ELF-1 (cell line): ENCODE measurements around the gene ASAP2.
"Not testable (repeated sequence)": the region's sequence is repeated elsewhere in the genome, so short reads cannot be mapped to it uniquely, and the experiment has no call there.

Experiments used
- DNase-seq: peaks from one replicate; pipeline ENCODE4 v3.0.0-alpha.2; 2016; ENCODE audit warnings: low read depth, low spot score

The ASAP2 gene

DNA sequence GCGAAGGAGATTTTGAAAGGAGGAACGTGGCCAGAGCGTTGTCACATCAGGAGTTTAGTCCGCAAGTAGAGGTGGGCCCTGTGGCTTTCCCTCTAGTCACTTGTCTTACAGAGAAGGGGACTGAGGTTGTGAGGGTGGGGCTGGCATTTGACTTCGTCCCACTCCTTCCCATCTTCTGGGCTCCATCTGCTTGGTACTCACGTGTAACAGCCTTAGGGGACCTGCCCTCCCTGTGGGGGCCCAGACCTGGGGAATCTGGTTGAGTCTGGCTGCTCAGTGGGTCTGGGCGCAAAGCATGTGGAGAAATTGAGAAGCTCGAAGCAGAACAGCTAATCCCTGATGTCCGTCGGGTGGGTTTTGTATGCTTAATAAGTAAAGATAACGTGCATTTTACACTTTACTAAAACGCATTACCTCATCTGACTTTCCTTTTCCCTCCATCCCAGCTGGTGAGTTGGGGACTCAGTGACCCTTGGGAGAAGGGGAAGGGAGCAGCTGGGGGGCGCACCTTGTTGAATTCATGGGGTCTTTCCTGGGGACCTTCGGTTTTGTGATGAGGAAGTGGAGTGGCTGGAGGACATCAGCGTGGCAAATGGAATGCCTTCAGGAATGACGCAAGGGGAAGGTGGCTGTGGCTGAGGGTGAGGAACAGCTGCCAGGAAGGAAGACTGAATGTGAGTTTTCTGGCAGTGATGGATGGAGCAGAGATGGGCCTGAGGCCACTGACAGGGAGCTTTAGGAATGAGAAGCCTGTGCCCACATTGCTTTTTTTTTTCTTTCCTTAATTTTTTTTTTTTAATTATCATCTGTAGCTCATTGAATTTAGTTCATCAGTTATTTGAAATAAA, 44.8 kb downstream of the ASAP2 start:
- DNase-seq, result peak; percentile 78

DNA sequence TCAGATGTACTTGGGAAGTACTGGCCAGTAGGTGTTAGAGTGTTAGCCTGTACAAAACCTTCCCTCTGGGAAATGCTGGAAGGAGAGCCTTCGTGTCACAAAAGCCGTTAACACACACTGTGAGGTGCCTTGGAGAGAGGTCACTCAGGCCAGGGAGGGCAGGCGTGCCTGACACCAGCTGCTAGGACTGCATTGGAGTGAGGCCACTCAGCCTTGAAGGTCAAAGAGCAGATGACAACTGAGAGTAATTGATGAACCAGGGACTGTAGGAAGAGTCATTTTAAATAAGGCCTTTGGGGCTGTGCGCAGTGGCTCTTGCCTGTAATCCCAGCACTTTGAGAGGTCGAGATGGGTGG, 45.4 kb downstream of the ASAP2 start:
- peak; percentile 70 for DNase-seq

DNA sequence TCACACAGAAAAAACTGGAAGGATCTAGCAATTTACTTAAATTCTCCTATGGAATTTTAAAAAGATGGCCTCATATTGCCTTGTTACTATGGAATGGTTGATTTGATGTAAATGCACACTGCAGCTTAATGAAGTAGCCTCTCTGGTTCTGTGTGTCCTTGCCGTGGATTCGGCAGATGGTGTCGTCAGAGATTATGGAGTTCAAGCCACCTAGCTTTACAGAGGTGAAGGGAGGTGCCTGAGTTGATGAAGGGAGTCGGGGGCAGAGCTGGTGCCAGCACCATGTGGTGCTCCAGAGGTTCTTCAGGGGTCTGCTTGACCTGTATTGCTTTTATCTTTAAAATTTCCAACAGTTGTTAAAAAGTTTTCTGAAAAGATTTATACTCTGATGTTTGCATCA, 48.8 kb downstream of the ASAP2 start:
- DNase-seq, result no peak

DNA sequence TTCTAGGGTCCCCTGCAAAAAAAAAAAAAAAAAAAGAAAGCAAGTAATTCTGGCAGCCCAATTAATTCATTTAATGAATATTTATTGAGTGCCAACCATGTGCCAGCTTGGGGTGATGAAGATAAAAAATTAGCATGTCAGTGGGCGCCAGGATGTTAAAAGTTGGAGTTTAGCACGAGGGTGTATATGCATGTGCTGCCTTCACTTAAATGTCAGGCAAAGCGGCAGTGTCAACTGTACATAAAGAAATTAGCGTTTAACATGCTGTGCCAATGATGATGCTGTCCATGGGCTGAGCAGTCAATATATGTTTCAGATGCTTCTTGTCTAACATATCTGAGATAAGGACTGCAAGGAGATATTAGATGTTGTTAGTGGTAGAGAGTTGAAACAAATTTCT, 49.5 kb downstream of the ASAP2 start:
- DNase-seq, result no peak

DNA sequence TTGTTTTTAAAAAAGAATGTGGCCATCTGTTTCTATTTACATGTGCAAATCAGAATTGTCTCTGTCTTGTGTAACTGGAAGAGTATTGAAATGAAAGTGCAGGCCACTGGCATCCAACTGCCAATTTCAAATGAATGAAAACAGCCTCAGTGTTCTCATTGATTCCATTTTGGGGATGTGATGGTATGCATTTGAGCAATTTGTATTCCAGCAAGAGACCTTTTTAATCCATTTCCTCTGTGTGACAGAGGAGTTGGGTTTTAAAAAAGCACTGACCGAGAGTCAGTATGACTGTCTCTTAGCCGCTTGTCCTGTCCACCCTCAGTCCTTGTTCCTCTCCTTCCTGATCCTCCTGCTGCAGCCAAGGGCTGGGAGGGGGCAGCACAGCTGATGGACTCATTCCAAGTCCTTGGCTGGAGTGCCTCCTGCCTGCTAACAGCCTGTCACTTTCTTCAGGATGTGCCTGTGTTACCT, 50.0 kb downstream of the ASAP2 start:
- DNase-seq, result peak; percentile 30

DNA sequence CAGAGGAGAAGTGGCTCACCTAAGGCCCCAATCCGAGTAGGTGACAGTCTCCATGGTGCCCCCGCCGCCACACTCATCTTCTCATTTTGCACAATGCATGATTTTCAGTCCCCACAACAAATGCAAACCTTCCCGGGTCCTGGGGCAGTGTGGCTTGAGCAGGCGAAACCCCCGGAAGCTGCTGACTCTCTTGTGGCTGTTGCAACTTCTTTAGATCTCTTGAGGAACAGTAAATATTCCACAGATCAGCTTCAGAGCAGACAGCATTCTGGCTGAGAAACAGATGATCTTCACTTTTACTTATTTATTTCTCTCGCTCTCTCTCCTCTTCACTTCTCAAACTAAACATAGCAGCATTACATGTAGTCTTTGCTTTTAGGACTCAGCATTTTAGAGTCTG, 51.9 kb downstream of the ASAP2 start:
- DNase-seq, result no peak

DNA sequence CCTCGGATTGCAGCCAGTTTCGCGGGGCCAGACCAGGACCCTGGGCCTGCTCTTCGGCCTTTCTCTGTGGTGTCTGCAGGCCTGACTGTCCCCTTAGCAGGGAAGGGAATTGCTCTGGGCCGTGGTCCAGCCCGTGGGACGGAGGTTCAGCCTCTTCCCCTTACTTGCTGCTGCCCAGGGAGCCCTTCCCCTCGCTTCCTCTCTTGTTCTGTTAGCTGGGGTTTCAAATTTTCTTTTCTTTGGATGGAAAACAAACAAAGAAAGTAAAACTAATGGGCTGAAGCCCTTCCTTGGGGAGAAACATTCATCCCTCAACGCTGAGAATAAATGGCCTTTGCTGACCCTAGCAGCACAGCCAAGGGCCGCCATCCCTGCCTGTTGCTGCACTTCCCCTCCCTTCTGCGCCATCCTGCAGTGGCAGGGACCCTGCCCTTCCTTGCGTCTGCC, 52.4 kb downstream of the ASAP2 start:
- no peak for DNase-seq

DNA sequence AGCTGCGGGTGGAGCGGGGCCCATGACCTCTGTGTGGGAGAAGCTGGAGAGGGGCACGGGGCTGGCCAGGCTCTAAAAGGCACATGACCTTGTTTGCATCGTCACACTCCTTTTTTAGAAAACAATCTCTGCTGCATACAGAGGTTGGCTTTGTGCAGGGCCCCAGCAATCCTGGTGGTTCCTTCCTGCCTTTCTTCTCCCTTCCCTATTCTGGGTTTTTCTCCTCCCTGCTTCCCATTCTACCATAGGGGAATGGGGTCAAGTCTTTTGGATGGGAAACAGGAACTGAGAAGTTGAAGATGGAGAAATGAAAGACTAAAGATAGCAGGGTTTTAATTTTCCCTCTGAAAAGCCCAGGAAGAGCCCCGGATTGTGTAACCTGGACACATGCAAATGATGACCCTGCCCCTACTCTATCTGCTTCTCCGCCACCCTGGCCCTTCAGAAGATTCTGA, 53.9 kb downstream of the ASAP2 start:
- no peak for DNase-seq

DNA sequence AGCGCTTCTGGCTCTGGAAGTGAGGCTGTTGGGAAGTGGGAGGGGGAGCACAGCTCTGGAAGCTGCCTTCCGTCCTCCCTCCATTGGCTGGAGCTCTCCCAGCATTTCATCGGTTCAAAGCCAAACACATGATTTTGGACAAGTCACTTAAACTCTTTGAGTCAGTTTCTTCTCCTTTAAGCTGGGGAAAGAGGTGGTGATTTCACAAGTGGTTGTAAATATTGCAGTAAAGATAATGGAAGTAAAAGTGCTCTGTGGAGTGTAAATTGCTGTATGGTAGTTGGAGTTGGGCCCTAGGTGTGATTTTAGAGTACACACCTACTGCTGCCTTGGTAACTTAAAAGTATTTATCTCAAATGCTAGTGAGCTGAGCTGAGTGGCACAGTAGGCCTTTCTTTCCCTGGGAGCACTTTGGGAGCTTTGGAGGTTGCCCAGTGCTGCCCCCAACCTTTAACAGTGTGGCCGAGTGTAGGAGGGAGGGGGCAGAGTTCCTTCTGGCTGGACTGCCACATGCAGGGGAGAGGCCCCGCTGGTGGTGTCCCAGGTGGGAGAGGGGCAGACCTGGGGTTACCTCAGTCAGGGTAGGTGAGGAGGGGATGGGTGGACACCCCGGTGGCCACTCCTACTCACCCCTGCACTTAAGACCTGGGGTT, 54.7 kb downstream of the ASAP2 start:
- DNase-seq, result no peak

DNA sequence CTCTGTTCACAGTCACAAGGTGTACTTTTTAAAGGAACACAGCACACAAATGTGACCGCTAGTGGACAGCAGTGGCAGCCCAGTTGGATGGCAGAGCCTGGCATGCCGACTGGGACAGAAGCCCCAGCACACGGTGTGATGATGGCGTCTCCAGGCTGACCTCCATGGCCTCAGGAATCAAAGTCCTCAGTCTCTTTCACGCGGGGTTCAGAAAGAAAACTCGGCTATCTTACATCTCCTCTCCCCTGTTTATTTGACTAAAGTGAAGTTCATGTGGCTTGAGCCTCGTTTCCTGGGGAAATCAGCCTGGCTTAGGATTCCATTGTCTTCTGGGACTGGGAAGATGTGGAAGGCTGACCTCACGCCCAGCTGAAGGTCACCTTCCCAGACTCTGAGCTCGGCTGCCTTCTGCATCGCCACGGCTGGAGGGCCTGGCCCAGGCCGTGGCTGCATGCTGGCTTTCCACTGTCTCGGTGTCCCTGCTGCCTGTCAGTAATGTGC, 56.1 kb downstream of the ASAP2 start:
- no peak for DNase-seq

DNA sequence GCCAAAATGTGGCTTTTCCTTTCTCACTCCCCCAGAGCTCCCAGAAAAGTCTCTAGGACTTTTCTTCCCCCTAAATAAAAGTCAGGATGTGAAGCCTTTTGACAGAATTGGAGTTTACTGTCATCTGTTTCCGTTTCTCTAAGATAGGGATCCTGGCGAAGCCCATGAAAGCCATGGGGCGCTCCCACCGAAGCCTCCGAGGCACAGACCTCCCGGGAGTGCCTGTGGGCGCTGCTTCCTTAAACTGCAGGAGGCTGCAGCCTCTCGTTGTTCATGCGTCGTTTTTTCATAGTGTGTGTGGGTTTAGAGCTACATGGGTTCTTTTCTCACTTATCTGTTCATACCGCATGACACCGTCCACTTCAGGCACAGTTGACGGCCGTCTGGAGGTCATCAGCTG, 56.8 kb downstream of the ASAP2 start:
- DNase-seq, result no peak

DNA sequence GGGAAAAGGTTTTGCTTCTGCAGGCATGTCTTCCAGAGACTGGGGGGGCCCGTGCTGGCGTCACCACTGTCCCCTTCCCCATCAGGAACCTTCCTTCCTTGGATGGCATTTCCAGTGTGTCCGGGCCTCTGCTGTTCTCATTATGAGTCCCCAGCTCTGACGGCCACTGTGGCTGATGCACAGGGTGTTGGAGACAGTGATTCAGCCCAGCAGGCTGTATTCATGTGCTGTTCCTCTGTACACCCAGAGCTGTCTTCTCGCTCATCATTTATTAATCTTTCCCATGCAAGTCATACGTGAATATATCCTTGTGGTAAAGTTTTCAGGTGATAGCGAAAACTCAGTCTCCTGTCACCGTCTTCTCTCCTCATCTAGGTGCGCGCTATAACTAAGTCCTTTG, 57.7 kb downstream of the ASAP2 start:
- no peak for DNase-seq

DNA sequence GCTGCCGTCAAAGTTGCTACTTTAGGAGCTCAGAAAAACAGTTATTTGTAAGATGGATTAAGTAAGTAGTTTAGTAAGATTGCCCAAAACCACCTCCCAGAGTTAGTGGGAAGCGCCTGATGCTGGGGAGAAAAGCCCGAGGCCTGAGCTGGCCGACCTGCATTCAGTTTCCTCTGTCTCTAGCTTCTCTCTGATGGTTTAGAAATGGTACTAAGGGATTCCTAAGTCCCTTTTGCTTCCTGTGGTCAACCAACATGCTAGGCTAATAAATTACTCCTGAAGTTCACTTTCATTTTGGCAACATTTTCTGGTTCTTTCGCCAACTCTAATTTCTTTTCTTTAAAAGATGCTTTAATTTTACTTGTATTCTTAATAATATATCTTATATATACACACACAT, 60.1 kb downstream of the ASAP2 start:
- no peak for DNase-seq

DNA sequence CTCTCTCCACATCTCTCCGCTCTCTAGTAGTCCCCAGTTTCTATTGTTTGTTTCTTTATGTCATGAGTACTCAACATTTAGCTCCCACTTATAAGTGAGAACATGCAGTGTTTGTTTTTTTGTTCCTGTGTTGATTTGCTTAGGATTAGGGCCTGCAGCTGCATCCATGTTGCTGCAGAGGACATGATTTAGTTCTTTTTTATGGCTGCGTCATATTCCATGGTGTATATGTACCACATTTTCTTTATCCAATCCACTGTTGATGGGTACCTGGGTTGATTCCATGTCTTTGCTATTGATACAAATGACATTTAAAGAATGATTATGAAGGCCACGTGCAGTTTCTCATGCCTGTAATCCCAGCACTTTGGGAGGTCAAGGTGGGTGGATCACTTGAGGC, 60.7 kb downstream of the ASAP2 start:
- not testable (repeated sequence) for DNase-seq

DNA sequence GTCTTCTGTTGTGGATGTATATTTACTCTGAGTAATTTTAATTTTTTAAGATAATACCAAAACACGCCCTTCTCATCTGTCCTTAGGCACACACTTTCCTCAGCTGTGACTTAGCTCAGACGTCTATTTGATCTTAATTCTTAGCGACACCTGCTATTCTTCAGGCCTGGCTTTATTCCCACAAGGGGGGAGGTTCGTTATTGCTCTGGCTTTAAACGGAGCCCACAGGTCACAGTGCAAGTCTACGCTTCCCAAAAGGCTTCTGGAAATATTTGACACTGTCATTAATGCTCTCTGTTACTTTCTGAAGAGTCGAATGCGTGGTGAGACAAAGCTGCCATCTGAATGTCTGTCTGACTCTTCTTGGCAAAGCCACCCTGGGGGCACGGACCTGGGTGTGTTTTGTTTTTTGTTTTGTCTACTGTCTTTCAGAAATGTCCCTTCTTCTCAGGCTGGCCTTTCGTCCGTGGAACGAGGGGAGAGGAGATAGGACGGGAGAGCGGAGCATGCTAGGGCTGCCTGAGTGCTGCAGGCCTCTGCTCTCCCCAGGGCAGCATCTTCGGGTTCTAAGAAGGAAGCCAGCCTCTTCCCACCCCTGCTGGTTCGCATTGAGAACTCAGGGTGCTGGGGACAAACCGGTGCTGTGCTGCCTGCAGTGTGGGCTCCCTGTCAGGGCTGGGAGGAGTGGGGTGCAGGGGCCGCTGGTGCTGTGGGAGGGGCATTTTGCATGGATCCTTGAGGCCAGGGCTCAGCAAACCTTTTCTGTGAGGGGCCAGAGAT, 61.9 kb downstream of the ASAP2 start:
- DNase-seq, result no peak

DNA sequence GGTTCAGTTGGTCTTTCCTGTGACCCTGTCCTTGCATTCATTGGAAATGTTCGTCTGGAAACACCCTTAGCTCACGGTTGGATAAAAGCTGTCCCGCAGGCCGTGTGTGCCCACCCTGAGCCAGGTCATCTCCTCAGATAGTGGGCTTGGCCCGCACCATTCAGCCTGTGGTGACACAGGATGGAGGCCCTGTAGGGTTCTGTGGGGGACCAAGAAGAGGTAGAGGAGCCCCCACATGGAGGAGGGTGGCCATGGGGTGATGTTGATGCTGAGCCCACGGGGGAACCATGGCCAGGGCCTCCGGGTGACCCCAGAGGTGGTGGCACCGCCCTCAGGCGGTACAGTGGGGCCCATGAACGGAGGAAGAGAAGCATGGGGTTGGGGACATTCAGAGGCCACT, 62.7 kb downstream of the ASAP2 start:
- no peak for DNase-seq

DNA sequence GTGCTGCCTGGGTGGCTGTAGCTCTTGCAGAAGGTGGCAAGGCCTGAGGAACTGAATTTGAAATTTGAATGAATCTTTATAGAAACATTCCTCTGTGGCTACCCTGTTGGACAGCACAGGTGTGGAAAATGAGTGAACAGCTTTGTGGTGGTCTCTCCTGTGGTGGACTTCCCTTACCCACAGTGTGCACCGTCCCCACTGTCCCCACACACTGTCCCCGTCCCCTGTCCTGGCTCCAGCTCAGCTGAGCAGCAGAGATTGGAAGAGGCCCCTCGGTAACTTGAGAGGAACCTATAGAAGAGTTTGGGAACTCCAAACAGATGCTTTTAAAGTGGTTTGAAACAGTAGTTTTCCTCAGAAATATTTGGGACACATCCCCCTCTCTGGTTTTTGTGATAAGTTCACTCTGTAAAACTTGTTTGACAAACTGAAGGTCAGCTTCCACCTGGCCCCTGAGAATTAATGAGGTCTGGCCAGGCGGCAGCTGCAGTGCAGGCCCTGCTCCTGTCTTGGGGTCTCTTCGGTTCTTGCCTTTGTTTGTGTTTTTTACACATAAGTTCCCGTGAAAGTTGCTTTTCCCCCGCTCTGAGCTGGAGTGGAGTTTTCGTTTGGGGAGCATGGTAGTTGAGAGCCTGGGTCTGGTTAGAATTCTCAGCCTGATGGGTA, 63.2 kb downstream of the ASAP2 start:
- DNase-seq, result no peak

DNA sequence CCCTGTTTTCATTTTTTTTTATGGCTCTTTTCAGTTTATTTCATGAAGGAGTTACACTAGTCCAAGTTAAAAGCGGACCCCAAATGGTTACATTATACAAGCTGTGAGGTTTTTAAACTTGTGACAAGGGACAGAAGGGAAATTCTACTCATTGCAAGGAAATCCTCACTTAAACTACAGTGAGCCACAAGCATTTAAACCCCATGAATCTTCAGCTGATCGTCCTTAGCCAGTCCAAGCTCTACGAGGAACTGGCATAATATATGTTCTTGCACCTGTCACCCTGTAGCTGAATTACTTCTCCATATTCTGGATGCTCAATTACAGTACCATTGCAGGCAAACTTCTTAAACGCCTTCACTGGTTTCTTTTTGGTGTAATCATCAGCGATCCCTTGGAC, 64.5 kb downstream of the ASAP2 start:
- no peak for DNase-seq

DNA sequence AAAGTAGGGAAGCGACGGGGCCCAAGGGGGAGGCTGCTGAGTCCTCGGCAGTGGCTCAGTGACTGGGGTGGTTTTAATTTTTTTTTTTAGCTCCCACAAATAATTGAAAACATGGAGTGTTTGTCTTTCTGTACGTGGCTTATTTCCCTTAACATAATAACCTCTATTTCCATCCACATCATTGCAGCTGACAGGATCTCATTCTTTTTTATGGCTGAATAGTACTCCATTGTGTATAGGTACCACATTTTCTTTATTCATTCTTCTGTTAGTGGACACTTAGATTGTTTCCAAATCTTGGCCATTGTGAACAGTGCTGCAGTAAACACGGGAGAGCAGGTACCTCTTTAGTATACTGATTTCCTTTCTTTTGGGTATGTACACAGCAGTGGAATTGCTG, 65.1 kb downstream of the ASAP2 start:
- no peak for DNase-seq

DNA sequence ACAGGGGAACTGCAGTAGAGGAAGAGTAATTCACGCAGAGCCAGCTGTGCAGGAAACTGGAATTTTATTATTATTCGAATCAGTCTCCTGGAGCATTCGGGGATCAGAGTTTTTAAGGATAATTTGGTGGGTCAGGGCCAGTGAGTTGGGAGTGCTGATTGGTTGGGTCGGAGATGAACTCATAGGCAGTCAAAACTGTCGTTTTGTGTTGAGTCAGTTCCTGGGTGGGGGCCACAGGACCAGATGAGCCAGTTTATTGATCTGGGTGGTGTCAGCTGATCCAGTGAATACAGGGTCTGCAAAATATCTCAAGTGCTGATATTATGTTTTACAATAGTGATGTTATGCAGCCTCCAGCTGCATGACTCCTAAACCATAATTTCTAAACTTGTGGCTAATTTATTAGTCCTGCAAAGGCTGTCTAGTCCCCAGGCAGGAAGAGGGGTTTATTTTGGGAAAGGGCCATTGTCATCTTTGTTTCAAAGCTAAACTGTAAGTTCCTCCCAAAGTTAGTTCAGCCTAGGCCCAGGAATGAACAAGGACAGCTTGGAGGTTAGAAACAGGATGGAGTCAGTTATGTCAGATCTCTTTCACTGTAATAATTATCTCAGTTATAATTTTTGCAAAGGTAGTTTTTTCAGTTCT, 67.0 kb downstream of the ASAP2 start:
- DNase-seq, result no peak

DNA sequence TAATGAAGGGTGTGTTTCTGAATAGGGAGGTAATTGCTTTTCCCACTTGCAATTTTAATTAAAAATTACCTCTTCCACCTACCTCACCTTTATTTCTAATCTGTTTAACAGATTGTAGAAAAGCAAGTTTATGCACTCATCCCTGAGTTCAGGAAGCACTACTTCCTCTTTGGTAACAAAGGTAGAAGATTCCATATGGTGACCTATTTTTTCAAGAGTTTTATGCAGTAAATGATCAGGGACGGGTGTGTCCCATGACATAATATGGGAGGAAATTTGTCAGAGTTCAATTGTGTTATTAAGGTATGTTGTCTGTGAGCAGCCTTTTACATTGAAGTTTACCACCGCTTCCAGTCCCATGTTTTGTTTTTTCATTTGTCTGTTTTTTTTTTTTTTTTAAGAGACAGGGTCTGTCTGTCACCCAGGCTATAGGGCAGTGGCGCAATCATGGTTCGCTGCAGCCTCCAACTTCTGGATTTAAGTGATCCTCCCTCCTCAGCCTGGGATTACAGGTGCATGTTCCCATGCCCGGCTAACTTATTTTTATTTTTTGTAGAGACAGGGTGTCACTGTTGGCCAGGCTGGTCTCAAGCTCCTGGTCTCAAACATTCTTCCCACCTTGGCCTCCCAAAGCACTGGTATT, 68.2 kb downstream of the ASAP2 start:
- no peak for DNase-seq
